Measurements from ENCODE around the gene FEZF2. TPM values are rescaled to one million over a fixed set of nuclear protein-coding genes. Genes with fewer than 3 reads are reported as not detected.

The FEZF2 gene
- total RNA-seq, 6 experiments from 2014 or later: not detected

- Mint-ChIP-seq H3K4me3 (no peak overlapping the region), H3K9me3 (no peaks in the 10 kb centered on the region), H3K36me3 (ENCODE audit: low read depth) (no peaks in the 10 kb centered on the region), H3K27ac (no peak overlapping the region), H3K27me3 (ENCODE audit: insufficient read depth) (peaks cover 50% of the 10 kb centered on the region), H3K4me1 (ENCODE audit: low read depth) (peaks cover 9% of the 10 kb centered on the region)
- no peak for DNase-seq
- no peak for TF ChIP-seq CTCF (IDR thresholded peaks at IDR 0.05)
These were observed 5.0 kb upstream of the FEZF2 start for GRCh38 chr3:62378311-62378789.

- Mint-ChIP-seq H3K9me3 (no peaks in the 10 kb centered on the region), H3K4me3 (no peak overlapping the region), H3K36me3 (ENCODE audit: low read depth) (no peaks in the 10 kb centered on the region), H3K4me1 (ENCODE audit: low read depth) (peaks cover 9% of the 10 kb centered on the region), H3K27me3 (ENCODE audit: insufficient read depth) (peaks cover 50% of the 10 kb centered on the region), H3K27ac (no peak overlapping the region)
- TF ChIP-seq CTCF (IDR thresholded peaks at IDR 0.05): no peak
- DNase-seq: no peak
These were observed 3.8 kb upstream of the FEZF2 start for GRCh38 chr3:62376906-62377877.

- TF ChIP-seq CTCF (IDR thresholded peaks at IDR 0.05): no peak
- Mint-ChIP-seq H3K9me3 (no peaks in the 10 kb centered on the region), H3K27me3 (ENCODE audit: insufficient read depth) (peaks cover 56% of the 10 kb centered on the region)
These were observed 3.0 kb upstream of the FEZF2 start for GRCh38 chr3:62376454-62376720.

GRCh38 chr3:62375655-62376453, 2.5 kb upstream of the FEZF2 start:
- no peak for DNase-seq
- TF ChIP-seq CTCF (IDR thresholded peaks at IDR 0.05): no peak
- no peaks in the 10 kb centered on the region for H3K9me3 Mint-ChIP-seq
- H3K27me3 Mint-ChIP-seq (ENCODE audit: insufficient read depth): peaks cover 58% of the 10 kb centered on the region
- peaks cover 9% of the 10 kb centered on the region for H3K4me1 Mint-ChIP-seq (ENCODE audit: low read depth)
- no peak overlapping the region for H3K27ac Mint-ChIP-seq
- H3K4me3 Mint-ChIP-seq: no peak overlapping the region
- H3K36me3 Mint-ChIP-seq (ENCODE audit: low read depth): no peaks in the 10 kb centered on the region

More at GRCh38 chr3:62376454-62376720, 3.0 kb upstream of the FEZF2 start:
- peaks cover 9% of the 10 kb centered on the region for H3K4me1 Mint-ChIP-seq (ENCODE audit: low read depth)
- H3K4me3 Mint-ChIP-seq: no peak overlapping the region
- H3K36me3 Mint-ChIP-seq (ENCODE audit: low read depth): no peaks in the 10 kb centered on the region
- H3K27ac Mint-ChIP-seq: no peak overlapping the region
- DNase-seq: no peak

DNA sequence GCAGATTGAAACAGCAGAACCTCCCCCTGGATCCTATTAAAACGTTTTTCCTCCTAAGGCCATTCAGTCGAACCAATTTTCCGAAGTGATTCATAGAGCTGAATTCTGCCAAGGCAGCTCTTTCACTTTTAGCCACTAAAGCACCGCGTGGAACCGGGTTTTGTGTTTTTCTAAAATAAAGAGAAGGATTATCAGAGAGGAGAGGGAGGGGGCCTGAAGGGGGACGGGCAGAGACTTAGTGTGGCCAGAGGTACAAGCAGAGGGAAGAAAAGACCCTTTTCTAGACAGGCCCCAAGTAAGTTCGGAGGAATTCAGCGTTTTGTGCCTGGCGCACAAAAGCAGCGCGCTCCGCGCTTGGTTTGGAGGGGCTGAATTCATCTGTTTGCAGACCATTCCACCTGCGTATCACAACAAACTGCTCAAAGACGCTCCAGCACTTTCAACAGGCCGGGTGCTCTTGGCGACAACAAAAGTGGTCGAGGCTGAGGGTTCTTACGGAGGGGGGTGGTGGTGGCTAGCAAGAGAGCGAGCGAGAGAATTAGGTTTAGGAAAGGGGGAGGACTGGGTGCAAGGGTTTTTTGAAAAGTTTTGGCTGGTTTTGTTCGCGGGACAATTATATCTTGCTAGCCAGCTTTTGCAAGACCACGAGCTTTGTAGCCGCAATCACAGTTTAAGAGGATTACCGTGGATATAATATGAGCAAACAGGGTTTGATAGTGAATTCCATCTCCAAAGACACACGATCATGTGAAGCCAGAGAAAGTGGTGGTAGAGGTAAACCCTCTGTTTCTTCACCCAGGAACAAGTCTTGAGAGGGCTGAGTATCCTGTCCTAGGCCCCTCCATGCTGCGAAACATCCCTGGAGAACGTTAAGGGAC, 1.2 kb upstream of the FEZF2 start:
- H3K4me1 Mint-ChIP-seq (ENCODE audit: low read depth): peaks cover 9% of the 10 kb centered on the region
- H3K27me3 Mint-ChIP-seq (ENCODE audit: insufficient read depth): peaks cover 67% of the 10 kb centered on the region
- H3K36me3 Mint-ChIP-seq (ENCODE audit: low read depth): no peaks in the 10 kb centered on the region
- H3K4me3 Mint-ChIP-seq: peak overlapping the region; percentile 86
- no peaks in the 10 kb centered on the region for H3K9me3 Mint-ChIP-seq
- H3K27ac Mint-ChIP-seq: no peak overlapping the region
- no peak for DNase-seq
- no peak for TF ChIP-seq CTCF (IDR thresholded peaks at IDR 0.05)

Measured in HFFc6 (cell line).